Upper lobe of left lung (tissue), 4 donors: ENCODE data around the gene TOM1L2.

Experiments
- CTCF ChIP-seq, 6 experiments: fragments of 450-650 bp in 4 of 6; fragments of 200-600 bp in 2 of 6; sonication (generic) in 2 of 6; IDR thresholded peaks; one replicate each; pipeline ENCODE4 v1.5.1; 2016 to 2019; ENCODE audit warnings: antibody characterized with exemption in 6 of 6
- EP300 ChIP-seq, 4 donors: sonication (generic); formaldehyde crosslinking; IDR thresholded peaks; one replicate each; pipeline ENCODE4 v1.5.1; 2017; ENCODE audit warnings: antibody characterized with exemption in 4 of 4, control low read depth in 2 of 4
- POLR2A ChIP-seq, 4 donors: fragments of 450-650 bp; IDR thresholded peaks; one replicate each; pipeline ENCODE4 v1.5.1; 2016 to 2017; ENCODE audit warnings: antibody characterized with exemption in 4 of 4, mild to moderate bottlenecking in 2 of 4
- POLR2AphosphoS5 ChIP-seq, 2 donors: sonication (generic); formaldehyde crosslinking; IDR thresholded peaks; one replicate each; pipeline ENCODE4 v1.5.1; 2017; ENCODE audit warnings: antibody characterized with exemption in 2 of 2

GRCh38 chr17:17798573-17799255 is 173.5 kb downstream of the TOM1L2 start:
- TF ChIP-seq POLR2A (IDR thresholded peaks at IDR 0.05) (no peak), CTCF (IDR thresholded peaks at IDR 0.05) (no peak), EP300 (IDR thresholded peaks at IDR 0.05) (no peak), POLR2AphosphoS5 (IDR thresholded peaks at IDR 0.05) (no peak)
